Measurements from ENCODE around the gene ABCC1. TPM values are rescaled to one million over a fixed set of nuclear protein-coding genes. Genes with fewer than 3 reads are reported as not detected.

ABCC1 gene
- total and polyA plus RNA-seq, 2 of the 8 experiments (the other 6 are each of a cell fraction or from before 2014, with no cell fraction given): 42.6 to 66.8 TPM

DNA sequence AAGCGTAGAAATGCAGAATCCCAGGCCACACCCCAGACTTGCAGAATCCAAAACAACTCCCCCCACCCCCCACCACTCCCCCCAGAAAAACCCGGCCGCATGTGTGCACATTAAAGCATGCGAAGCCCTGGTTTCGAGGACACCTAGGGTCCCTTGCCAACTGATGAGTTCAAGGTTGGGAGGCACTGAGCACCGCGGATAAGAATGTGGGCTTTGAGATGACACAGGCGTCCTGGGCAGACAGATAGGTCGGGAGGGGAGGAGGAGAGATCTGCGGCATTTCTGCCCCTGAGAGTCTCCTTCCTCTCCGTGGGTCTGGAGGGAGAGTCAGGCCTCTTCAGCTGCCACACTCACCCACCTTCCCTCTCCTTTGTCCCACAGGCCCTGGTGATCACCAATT lies 98.3 kb downstream of the ABCC1 start:
- no peak overlapping the region for H3K14ac ChIP-seq (ENCODE audit: insufficient read length)
- H2BK120ac ChIP-seq (replicated peaks; ENCODE audit: low read depth, low read length): no peak overlapping the region
- H2AFZ ChIP-seq (ENCODE audit: low read length): no peak overlapping the region
- FAIRE-seq: no peak
- H4K20me1 ChIP-seq (replicated peaks in 1 of 2; ENCODE audit: control insufficient read depth in 1 of 2, insufficient read depth in 2 of 2, low read length in 2 of 2): peaks cover 2 to 3% of the 10 kb centered on the region in 2 experiments
- no peak overlapping the region for H2AK5ac ChIP-seq (ENCODE audit: low read depth, low read length)
- no peak overlapping the region for H4K8ac ChIP-seq (ENCODE audit: extremely low read depth, insufficient read depth, low read length)
- no peak overlapping the region for H2BK20ac ChIP-seq (ENCODE audit: low read length)
- no peak overlapping the region for H2BK5ac ChIP-seq (ENCODE audit: low read depth, low read length)
- no peak overlapping the region for H3K4me2 ChIP-seq (ENCODE audit: insufficient read depth in 1 of 2, low read depth in 2 of 2, low read length in 2 of 2)
- no peaks in the 10 kb centered on the region for H3K4me1 ChIP-seq (replicated peaks in 1 of 4; ENCODE audit: control insufficient read depth in 3 of 4, insufficient read depth in 4 of 4, low read length in 3 of 4)
- H3K9me3 ChIP-seq (ENCODE audit: insufficient read depth in 2 of 2, low read depth in 1 of 2, low read length in 1 of 2): no peaks in the 10 kb centered on the region
- no peaks in the 10 kb centered on the region for H3K79me2 ChIP-seq (ENCODE audit: control insufficient read depth in 1 of 2, insufficient read depth in 2 of 2, low read length in 2 of 2)
- no peak overlapping the region for H3K23ac ChIP-seq (ENCODE audit: insufficient read length)
- no peak overlapping the region for H3K56ac ChIP-seq (replicated peaks; ENCODE audit: insufficient read length, low read depth, low read length)
- H3K27me3 ChIP-seq (replicated peaks in 1 of 4; ENCODE audit: control insufficient read depth in 3 of 4, extremely low read depth in 1 of 4, insufficient read depth in 3 of 4, low read length in 3 of 4): no peaks in the 10 kb centered on the region; a peak in 1 of 7 replicates
- no peak for DNase-seq (ENCODE audit: low read depth in 1 of 2, low spot score in 2 of 2)
- no peak overlapping the region for H4K5ac ChIP-seq (ENCODE audit: insufficient read length, low read depth, low read length)
- 90% methylated on average over 10 of the region's 11 CpGs; no CpG with 5 or more reads in 1 of the 2 experiments for WGBS, 2 experiments (ENCODE audit: extremely low coverage in 1 of 2, insufficient coverage in 1 of 2, insufficient read length in 1 of 2, insufficient replicate concordance in 2 of 2, low coverage in 1 of 2, low lambda C conversion rate in 2 of 2, missing lambda C conversion rate in 1 of 2)
- no peak overlapping the region for H3K9ac ChIP-seq (replicated peaks in 1 of 4; ENCODE audit: extremely low read depth in 1 of 4, low read depth in 3 of 4, low read length in 3 of 4)
- H4K91ac ChIP-seq (replicated peaks; ENCODE audit: insufficient read length, low read length): no peak overlapping the region
- H3K36me3 ChIP-seq (ENCODE audit: control insufficient read depth in 2 of 4, insufficient read depth in 4 of 4, low read length in 3 of 4): peaks cover 29 to 69% (median 56%) of the 10 kb centered on the region in 4 experiments
- no peak for TF ChIP-seq CTBP2 (IDR thresholded peaks at IDR 0.05; ENCODE audit: borderline replicate concordance, insufficient read depth, insufficient read length, low read length)
- no peak overlapping the region for H3K4ac ChIP-seq (replicated peaks; ENCODE audit: insufficient read length, low read depth, low read length)
- ChIA-PET POLR2A (ENCODE audit: partially characterized antibody) (no interaction called here), CTCF (ENCODE audit: partially characterized antibody) (no interaction called here)
- no peak overlapping the region for H3K18ac ChIP-seq (ENCODE audit: extremely low read depth, low read length)
- H3K27ac ChIP-seq (ENCODE audit: low read depth, low read length): no peak overlapping the region
- no peak overlapping the region for H3K4me3 ChIP-seq (ENCODE audit: extremely low read depth in 1 of 4, insufficient read depth in 2 of 4, low read depth in 3 of 4, low read length in 4 of 4)
- H3K23me2 ChIP-seq (ENCODE audit: low read depth, low read length): no peaks in the 10 kb centered on the region
- H3K79me1 ChIP-seq (ENCODE audit: low read depth, low read length): no peaks in the 10 kb centered on the region; the same call in 1 of the 2 replicates
- no peak overlapping the region for H2BK15ac ChIP-seq (ENCODE audit: low read length)
- H2BK12ac ChIP-seq (ENCODE audit: low read depth, low read length): no peak overlapping the region
